Activated T-helper 1 cell treated with Interleukin-2 at 50 U/mL for 16 hours (primary cell): ENCODE measurements around the gene GFOD1.

Source experiments
- DNase-seq: peaks from one replicate; pipeline ENCODE4 v3.0.0-alpha.2; 2020; ENCODE audit warnings: low read depth

The GFOD1 gene

GRCh38 chr6:13485303-13485702 lies 2.1 kb downstream of the GFOD1 start:
- no peak for DNase-seq

GRCh38 chr6:13484827-13485226 lies 2.6 kb downstream of the GFOD1 start:
- no peak for DNase-seq

GRCh38 chr6:13484138-13484708 lies 3.2 kb downstream of the GFOD1 start:
- DNase-seq = no peak

- DNase-seq = no peak
These were observed 6.5 kb downstream of the GFOD1 start for GRCh38 chr6:13480631-13481501.

GRCh38 chr6:13479971-13480434 lies 7.4 kb downstream of the GFOD1 start:
- no peak for DNase-seq

GRCh38 chr6:13479206-13479800 lies 8.1 kb downstream of the GFOD1 start:
- DNase-seq = no peak

GRCh38 chr6:13478525-13478966 lies 8.9 kb downstream of the GFOD1 start:
- DNase-seq = no peak

- DNase-seq = no peak
These were observed 12.6 kb downstream of the GFOD1 start for GRCh38 chr6:13474787-13475186.

GRCh38 chr6:13474360-13474759 lies 13.0 kb downstream of the GFOD1 start:
- DNase-seq = no peak

GRCh38 chr6:13473768-13474165 lies 13.6 kb downstream of the GFOD1 start:
- DNase-seq = no peak

GRCh38 chr6:13472976-13473767 lies 14.2 kb downstream of the GFOD1 start:
- DNase-seq = no peak

GRCh38 chr6:13472099-13472498 lies 15.3 kb downstream of the GFOD1 start:
- DNase-seq = no peak

GRCh38 chr6:13471184-13471583 lies 16.2 kb downstream of the GFOD1 start:
- no peak for DNase-seq

GRCh38 chr6:13470238-13471140 lies 16.9 kb downstream of the GFOD1 start:
- DNase-seq = no peak

GRCh38 chr6:13469693-13470092 lies 17.7 kb downstream of the GFOD1 start:
- DNase-seq = no peak

- DNase-seq = no peak
These were observed 18.6 kb downstream of the GFOD1 start for GRCh38 chr6:13468839-13469238.

GRCh38 chr6:13467216-13467600 lies 20.2 kb downstream of the GFOD1 start:
- no peak for DNase-seq

- no peak for DNase-seq
These were observed 20.8 kb downstream of the GFOD1 start for GRCh38 chr6:13466304-13467215.

- DNase-seq = no peak
These were observed 21.7 kb downstream of the GFOD1 start for GRCh38 chr6:13465734-13466133.

GRCh38 chr6:13463941-13464340 lies 23.5 kb downstream of the GFOD1 start:
- DNase-seq = no peak
